CD4-positive, alpha-beta T cell treated with Interleukin-10 for 1 hour (primary cell): ENCODE results near the gene RAB37.

Experiments
- DNase-seq: peaks from one replicate; pipeline ENCODE4 v3.0.0-alpha.2; 2020

The RAB37 gene

DNA sequence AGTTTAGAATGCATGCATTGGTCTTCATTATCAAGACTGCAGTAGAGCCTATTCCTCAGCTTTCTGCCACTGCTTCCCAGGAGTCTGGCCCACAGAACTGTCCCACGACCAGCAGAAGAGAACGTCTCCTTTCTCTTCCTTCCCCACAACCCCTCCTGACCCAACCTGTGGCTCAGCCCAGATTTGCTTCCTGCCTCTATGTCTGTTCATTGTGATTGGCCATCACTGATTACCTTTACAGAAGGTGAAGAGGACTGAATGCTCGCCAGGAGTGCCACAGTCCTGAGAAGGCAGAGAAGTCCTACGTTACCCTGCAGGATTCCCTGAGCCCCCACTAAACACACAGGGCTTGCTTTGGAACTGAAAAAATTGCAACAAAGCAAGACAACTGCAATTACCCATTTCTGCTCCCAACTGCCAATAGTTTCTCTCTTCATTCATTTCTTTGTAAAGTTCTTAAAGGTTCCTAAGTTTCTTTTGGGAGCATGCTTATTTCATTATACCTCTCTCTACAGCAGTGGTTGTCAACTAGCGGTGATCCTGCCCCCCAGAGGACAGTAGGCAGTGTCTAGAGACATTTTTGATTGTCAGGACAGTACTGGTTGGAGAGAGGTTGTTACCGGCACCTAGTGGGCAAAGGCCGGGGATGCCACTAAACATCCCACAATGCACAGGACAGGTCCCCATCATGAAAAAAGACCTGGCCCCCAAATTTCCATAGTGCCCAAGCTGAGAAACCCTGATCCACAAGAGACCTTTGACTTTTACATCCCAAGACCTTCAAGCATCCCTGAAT lies 43.6 kb downstream of the RAB37 start:
- DNase-seq: peak; percentile 59

DNA sequence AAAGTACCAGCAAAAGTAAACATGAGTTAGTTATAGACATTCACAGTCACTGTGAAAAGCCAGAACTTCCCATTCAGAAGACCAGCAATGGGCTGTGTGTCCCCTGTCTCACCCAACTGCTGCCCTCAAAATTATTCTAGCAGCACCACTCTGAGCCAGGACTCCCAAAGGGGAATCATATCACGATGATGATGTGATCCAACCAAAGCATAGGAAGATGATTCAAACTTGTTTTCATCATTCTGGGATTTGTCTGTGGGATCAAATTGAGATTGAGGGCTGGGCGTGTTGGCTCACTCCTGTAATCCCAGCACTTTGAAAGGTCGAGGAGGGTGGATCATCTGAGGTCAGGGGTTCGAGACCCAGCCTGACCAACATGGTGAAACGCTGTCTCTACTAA lies 45.5 kb downstream of the RAB37 start:
- DNase-seq: no peak

DNA sequence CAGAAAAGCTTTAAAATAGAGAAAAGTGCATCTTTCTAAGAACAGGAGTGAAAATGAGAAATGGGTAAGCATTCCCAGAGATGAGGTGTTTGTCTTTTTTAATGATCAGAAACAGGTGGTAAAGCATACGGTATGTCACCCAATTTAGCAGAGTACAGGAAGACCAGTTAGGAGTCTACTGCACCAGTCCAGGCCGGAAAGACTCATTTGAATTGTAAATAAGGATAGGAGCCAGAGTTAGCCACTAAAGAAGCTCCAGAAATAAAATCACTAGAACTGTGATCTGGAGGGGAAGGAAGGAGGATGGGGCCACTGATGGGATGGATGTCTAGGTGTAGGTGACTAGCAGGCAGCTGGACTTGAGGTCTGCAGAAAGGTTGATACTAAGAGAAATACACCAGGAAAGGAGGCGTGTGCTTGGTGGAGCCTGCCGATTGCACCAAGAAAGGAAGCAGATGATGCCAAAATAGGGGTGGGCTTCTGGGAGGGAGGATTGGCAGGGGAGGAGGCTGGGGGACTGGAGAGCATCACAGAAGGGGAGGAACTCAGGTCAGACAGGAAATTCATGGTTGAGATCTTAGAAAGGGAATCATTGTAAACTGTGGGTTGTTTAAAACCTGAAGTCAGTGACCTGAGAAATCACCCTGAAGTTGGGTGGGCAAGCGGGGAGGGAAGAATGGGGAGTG lies 47.2 kb downstream of the RAB37 start:
- no peak for DNase-seq

GRCh38 chr17:74785096-74785980 lies 48.3 kb downstream of the RAB37 start:
- DNase-seq: no peak

GRCh38 chr17:74785981-74786360 lies 48.9 kb downstream of the RAB37 start:
- DNase-seq: no peak

DNA sequence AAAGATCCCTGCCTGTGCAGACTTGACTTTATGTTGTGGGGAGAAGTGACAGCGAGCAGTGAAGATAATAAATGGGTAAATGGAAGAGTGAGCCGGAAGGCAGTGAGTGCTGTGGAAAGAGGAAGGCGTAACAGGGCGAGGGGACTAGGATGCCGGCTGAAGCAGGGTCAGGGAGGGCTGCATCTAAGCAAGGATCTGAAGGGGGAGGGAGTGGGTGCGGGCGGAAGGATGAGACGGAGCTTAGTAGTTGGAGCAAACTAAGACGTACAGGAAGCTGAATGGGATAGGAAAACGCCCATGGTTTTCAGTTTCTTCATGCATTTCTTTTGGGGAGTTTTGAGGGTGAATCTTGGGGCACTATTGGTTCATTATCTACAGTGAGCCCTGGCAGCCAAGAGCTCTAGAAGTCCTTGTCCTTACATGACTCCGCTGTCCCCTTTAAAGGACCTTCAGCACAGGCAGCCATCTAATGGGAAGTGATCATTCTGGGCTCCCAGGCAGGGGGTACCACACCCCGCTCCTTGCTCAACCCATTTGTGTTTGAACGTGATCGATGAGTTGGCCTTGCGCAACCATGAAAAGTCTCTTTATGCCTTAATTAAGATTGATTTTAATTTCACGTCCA lies 49.5 kb downstream of the RAB37 start:
- DNase-seq: no peak

GRCh38 chr17:74790161-74791058 lies 53.4 kb downstream of the RAB37 start:
- DNase-seq: no peak

- DNase-seq: no peak
These were observed 55.6 kb downstream of the RAB37 start for GRCh38 chr17:74792586-74793105.

- DNase-seq: no peak
These were observed 58.4 kb downstream of the RAB37 start for GRCh38 chr17:74795327-74796020.

DNA sequence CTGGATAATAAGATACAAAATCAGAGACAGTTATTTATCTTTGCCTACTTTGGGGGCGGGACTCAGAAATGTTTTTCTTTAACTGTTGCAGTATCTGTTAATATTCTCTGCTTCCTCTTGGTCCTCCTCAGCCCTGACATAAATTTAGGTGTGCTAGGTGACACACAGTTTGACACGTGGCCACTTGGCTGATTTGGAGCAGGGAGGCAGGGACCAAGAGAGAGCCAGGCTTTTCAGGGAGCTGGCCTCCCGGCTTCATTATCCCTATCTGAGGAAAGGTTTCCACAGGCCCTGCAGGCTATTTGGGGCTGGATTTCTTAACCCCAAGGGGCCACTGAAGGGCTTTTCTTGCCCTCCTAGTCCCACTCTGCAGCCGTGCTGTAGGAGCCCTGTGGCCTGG lies 59.2 kb downstream of the RAB37 start:
- no peak for DNase-seq

GRCh38 chr17:74796866-74797265 lies 59.8 kb downstream of the RAB37 start:
- DNase-seq: no peak
